Transverse colon (tissue), 4 donors: ENCODE data around the gene OVAAL. TPM values are rescaled to one million over a fixed set of nuclear protein-coding genes. Genes with fewer than 3 reads are reported as not detected.

Experiments used
- DNase-seq: peaks from one replicate; pipeline ENCODE4 v3.0.0-alpha.2; 2019
- H3K27ac ChIP-seq, 4 donors: fragments of 200-600 bp; sonication (generic); 2 replicates each; pipeline ENCODE4 v1.5.1; 2016 to 2018; ENCODE audit warnings: inconsistent platforms in 4 of 4
- H3K27me3 ChIP-seq: fragments of 200-600 bp; sonication (generic); 2 replicates; pipeline ENCODE4 v1.5.1; 2017; ENCODE audit warnings: inconsistent platforms
- H3K36me3 ChIP-seq, 4 donors: fragments of 200-600 bp; sonication (generic); 2 replicates each; pipeline ENCODE4 v1.5.1; 2017 to 2019; ENCODE audit warnings: inconsistent platforms in 4 of 4
- H3K4me1 ChIP-seq, 4 donors: fragments of 200-600 bp; sonication (generic); 2 replicates each; pipeline ENCODE4 v1.5.1; 2017 to 2020; ENCODE audit warnings: inconsistent platforms in 4 of 4
- H3K4me3 ChIP-seq, 4 donors: fragments of 200-600 bp; sonication (generic); 1 replicate in 1 of 4; 2 replicates in 3 of 4; pipeline versions ENCODE4 v1.5.1 to v1.6.1; 2017 to 2019; ENCODE audit warnings: inconsistent platforms in 4 of 4
- H3K9me3 ChIP-seq, 2 donors: fragments of 200-600 bp; sonication (generic); 2 replicates each; pipeline ENCODE4 v1.5.1; 2017 to 2019; ENCODE audit warnings: inconsistent platforms in 2 of 2
- EP300 ChIP-seq: sonication (generic); formaldehyde crosslinking; IDR thresholded peaks from one replicate; pipeline ENCODE4 v1.6.1; 2017; ENCODE audit warnings: antibody characterized with exemption, low read depth
- POLR2A ChIP-seq: fragments of 450-650 bp; IDR thresholded peaks from one replicate; pipeline ENCODE4 v1.6.1; 2016; ENCODE audit warnings: antibody characterized with exemption, mild to moderate bottlenecking, moderate library complexity
- POLR2AphosphoS5 ChIP-seq, 3 donors: sonication (generic); formaldehyde crosslinking; IDR thresholded peaks; one replicate each; pipeline ENCODE4 v1.6.1; 2016; ENCODE audit warnings: antibody characterized with exemption in 3 of 3
- WGBS, 2 donors: methylation state at CpG; one replicate each; pipeline ENCODE4 v1.1.5; 2018; ENCODE audit warnings: low coverage in 1 of 2; 5-methylcytosine and 5-hydroxymethylcytosine counted together
- in situ Hi-C, 4 donors: fragments of 200-750 bp; cut with MboI; loops; one replicate each; pipeline versions ENCODE4 v1.15.0 to v1.15.1; 2017; ENCODE audit warnings: low sequenced_read_pairs in 3 of 4, low pct_ligation_motif_present in 1 of 4, low pct_unique_long_range_greater_than_20kb in 1 of 4
- intact Hi-C: fragments of 100-400 bp; cut with DNase I; formaldehyde crosslinking; loops from one replicate; pipeline ENCODE4 v1.15.1; 2023; ENCODE audit warnings: low total_unique reads
- total RNA-seq, 4 donors: library from RNA; depleted of rRNA; stranded (reverse); fragments of >200 nt; gene quantifications; one replicate each; pipeline ENCODE4 v1.1.0, GENCODE V29; 2016
- TF ChIP-seq, protein P1 (sequence below), 5 experiments: fragments of 200-600 bp in 3 of 5; fragments of 450-650 bp in 2 of 5; sonication (generic) in 3 of 5; IDR thresholded peaks; 1 replicate in 2 of 5; 2 replicates in 3 of 5; pipeline ENCODE4 v1.5.1; 2016 to 2017; ENCODE audit warnings: antibody characterized with exemption in 5 of 5, inconsistent platforms in 3 of 5, mild to moderate bottlenecking in 2 of 5, moderate library complexity in 1 of 5

The OVAAL gene
- total RNA-seq, 4 donors from 2014 or later = 0.41 TPM; not detected in 3

DNA sequence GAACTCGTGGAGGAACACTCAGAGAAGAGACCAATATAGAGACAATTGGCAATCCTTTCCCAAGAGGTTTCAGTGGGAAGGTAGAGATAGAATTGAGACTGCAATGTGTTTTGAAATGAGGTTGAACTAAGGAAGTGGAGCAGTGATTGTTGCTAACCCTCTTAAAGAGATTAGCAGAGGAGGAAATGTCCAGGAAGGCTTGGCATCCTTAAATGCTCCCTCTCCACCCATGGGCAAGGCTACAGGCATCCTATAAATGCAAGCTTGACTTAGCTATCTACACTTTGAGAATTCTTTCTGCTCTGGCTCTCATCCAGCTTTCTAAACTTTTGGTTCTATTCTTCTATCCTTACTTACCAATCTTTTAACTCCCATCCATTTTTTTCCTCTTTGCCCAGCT, 42.7 kb downstream of the OVAAL start:
- in situ Hi-C loops = no loop called here
- Histone ChIP-seq H3K36me3 (no peaks in the 10 kb centered on the region), H3K27me3 (no peaks in the 10 kb centered on the region), H3K9me3 (no peaks in the 10 kb centered on the region), H3K27ac (no peak overlapping the region), H3K4me1 (peaks cover 0 to 14% (median 0%) of the 10 kb centered on the region in 4 donors), H3K4me3 (no peak overlapping the region)
- WGBS, 2 donors = 67 to 78% methylated on average over 1 of the region's 1 CpG
- intact Hi-C loops = no loop called here
- TF ChIP-seq EP300 (no peak), POLR2AphosphoS5 (IDR thresholded peaks at IDR 0.05) (no peak), POLR2A (no peak)
- TF ChIP-seq, protein P1, sequence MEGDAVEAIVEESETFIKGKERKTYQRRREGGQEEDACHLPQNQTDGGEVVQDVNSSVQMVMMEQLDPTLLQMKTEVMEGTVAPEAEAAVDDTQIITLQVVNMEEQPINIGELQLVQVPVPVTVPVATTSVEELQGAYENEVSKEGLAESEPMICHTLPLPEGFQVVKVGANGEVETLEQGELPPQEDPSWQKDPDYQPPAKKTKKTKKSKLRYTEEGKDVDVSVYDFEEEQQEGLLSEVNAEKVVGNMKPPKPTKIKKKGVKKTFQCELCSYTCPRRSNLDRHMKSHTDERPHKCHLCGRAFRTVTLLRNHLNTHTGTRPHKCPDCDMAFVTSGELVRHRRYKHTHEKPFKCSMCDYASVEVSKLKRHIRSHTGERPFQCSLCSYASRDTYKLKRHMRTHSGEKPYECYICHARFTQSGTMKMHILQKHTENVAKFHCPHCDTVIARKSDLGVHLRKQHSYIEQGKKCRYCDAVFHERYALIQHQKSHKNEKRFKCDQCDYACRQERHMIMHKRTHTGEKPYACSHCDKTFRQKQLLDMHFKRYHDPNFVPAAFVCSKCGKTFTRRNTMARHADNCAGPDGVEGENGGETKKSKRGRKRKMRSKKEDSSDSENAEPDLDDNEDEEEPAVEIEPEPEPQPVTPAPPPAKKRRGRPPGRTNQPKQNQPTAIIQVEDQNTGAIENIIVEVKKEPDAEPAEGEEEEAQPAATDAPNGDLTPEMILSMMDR (IDR thresholded peaks at IDR 0.05) = no peak
- no peak for DNase-seq

DNA sequence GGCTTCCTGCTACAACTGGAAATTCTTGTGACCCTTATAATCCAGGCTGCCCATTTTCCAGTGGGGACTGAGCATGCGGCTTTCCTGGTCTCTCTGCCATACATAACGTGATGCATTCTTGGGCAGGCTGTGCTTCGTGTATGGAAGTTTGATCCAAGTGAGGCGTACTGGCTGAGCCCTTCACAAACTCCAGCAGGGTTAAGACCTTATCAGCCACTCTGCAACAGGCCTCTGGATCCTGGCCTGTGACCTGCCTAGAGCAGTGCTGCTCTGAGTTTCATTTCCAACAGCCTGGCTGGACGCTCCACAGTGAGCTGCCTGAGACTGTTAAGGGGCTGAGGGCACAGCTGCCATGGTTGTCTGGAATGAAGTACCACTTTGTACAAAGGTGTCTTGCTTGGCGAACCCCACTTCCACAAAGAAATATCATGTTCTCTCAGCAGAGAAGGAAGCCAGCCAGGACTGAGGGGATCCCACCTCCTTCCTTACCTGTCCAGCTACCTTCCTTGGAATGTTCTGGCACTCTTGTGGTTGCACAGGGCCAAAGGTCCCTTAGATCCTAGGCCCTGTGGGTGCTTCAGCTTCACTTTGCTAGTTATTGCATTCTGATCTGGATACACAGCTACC, 44.6 kb downstream of the OVAAL start:
- H3K36me3 ChIP-seq = no peaks in the 10 kb centered on the region
- peaks cover 0 to 8% (median 0%) of the 10 kb centered on the region in 4 donors for H3K4me1 ChIP-seq
- in situ Hi-C loops (no loop called here), intact Hi-C loops (no loop called here)
- H3K4me3 ChIP-seq = no peak overlapping the region
- H3K27ac ChIP-seq = no peak overlapping the region
- H3K9me3 ChIP-seq = no peaks in the 10 kb centered on the region
- WGBS, 2 donors = 93% methylated on average over 6 of the region's 6 CpGs; no CpG with 5 or more reads in 1 of the 2 donors
- DNase-seq = no peak
- H3K27me3 ChIP-seq = no peaks in the 10 kb centered on the region
- TF ChIP-seq POLR2AphosphoS5 (IDR thresholded peaks at IDR 0.05) (no peak), EP300 (no peak), POLR2A (no peak)
- TF ChIP-seq, protein P1 (IDR thresholded peaks at IDR 0.05) = no peak

DNA sequence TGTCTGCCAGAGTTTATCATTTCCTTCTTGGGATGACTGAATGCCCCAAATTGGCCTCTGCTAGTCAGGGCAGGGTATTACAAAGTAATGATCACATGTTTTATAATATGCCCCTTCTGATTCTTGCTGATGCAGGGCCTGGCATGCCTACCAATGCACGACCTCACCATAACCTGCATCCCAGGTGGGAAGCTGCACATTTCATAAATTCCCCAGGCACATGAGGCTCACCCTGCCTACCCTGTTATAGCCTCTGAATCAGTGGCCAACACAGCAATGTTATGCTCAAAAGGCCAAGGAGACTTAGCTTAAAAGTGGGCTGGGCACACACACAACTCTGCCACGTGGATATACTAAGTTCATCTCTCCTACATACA, 45.1 kb downstream of the OVAAL start:
- in situ Hi-C loops (no loop called here), intact Hi-C loops (no loop called here)
- Histone ChIP-seq H3K4me3 (no peak overlapping the region), H3K4me1 (peaks cover 0 to 3% (median 0%) of the 10 kb centered on the region in 4 donors), H3K9me3 (no peaks in the 10 kb centered on the region), H3K36me3 (no peaks in the 10 kb centered on the region), H3K27ac (no peak overlapping the region), H3K27me3 (no peaks in the 10 kb centered on the region)
- 68% methylated on average over 2 of the region's 2 CpGs; no CpG with 5 or more reads in 1 of the 2 donors for WGBS, 2 donors
- DNase-seq = no peak
- TF ChIP-seq EP300 (no peak), POLR2A (no peak), POLR2AphosphoS5 (IDR thresholded peaks at IDR 0.05) (no peak)
- TF ChIP-seq, protein P1 (IDR thresholded peaks at IDR 0.05) = no peak

DNA sequence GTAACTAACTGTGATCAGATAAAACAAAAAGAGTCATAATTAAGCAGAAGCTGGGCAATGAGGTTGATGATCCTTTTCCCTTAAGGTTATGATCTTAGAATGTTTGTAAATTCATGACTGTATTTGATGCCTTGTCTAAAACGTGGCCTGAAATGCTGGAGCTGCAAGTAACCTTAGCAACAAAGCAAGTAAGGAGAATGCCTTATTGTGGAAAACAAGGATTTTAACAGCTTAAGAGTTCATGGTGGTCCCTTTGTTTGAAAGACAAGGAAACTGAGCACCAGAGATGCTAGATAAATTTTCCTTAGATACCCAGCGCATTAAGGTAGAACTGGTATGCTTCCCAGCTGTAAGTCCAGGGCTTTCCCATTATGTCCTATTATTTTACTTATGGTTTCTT, 47.4 kb downstream of the OVAAL start:
- Histone ChIP-seq H3K27me3 (no peaks in the 10 kb centered on the region), H3K9me3 (no peaks in the 10 kb centered on the region), H3K4me3 (no peak overlapping the region), H3K36me3 (no peaks in the 10 kb centered on the region), H3K27ac (no peak overlapping the region), H3K4me1 (no peaks in the 10 kb centered on the region)
- no peak for TF ChIP-seq EP300
- TF ChIP-seq, protein P1 (IDR thresholded peaks at IDR 0.05) = no peak
- no peak for TF ChIP-seq POLR2AphosphoS5 (IDR thresholded peaks at IDR 0.05)
- no peak for TF ChIP-seq POLR2A
- WGBS, 2 donors = 72 to 78% methylated on average over 2 of the region's 2 CpGs
- in situ Hi-C loops (no loop called here), intact Hi-C loops (no loop called here)
- no peak for DNase-seq
